GM21717 (cell line): ENCODE results near the gene TPCN2.

Experiments used
- ATAC-seq: cut with Tn5 transposase; IDR thresholded peaks from one replicate; pipeline ENCODE4 v1.9.1; 2021; ENCODE audit warnings: mild to moderate bottlenecking, moderate library complexity; ENCODE audit not compliant: unreplicated experiment

The TPCN2 gene

DNA sequence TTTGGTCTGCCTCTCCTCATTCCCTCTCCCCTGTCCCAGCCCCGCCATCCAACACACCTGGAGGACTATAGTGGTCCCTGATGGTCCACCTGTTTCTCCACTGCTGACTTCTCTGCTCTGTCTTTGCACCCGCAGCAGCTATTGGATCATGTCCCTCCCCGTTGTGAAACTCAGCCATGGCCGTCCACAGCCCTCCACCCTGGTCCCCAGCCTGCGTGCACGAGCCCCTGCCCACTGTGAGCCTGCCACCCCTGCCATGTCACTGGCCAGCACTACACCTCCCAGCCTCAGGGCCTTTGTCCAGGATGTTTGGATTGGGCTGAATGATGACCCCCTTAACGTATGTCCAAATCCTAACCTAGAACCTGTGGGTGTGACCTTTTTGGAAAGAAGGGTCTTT, 59.3 kb downstream of the TPCN2 start:
- ATAC-seq: no peak

- no peak for ATAC-seq
Observed at GRCh38 chr11:69108559-69108958, 59.8 kb downstream of the TPCN2 start.

DNA sequence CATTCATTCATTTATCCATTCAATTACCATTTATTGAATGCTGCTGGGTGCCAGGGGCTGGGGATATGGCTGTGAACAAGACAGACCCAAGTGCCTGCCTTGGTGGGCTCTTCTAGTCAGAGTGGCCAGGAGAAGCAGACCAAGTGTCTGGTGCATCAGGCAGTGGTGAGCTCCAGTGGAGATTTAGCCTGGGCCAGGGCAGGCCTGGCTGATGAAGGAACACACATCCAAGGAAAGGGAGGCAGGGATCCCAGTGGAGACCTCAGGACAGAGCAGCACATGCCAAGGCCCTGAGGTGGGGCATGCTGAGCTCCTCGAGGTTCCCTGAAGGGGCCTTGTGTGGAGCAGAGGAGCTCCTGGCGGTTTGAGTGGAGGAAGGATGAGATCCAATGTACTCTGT, 60.4 kb downstream of the TPCN2 start:
- ATAC-seq: no peak

DNA sequence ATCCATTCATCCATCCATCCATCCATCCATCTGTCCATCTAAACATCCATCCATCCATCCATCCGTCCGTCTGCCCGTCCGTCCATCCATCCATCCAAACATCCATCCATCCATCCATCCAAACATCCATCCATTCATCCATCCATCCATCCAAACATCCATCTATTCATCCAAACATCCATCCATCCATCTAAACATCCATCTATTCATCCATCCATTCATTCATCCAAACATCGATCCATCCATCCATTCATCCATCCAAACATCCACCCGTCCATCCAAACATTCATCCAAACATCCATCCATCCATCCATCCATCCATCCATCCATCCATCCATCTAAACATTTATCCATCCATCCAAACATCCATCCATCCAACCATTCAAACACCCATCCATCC, 61.7 kb downstream of the TPCN2 start:
- no peak for ATAC-seq

GRCh38 chr11:69111624-69112542, 63.2 kb downstream of the TPCN2 start:
- ATAC-seq: no peak

GRCh38 chr11:69113226-69113625, 64.5 kb downstream of the TPCN2 start:
- no peak for ATAC-seq

DNA sequence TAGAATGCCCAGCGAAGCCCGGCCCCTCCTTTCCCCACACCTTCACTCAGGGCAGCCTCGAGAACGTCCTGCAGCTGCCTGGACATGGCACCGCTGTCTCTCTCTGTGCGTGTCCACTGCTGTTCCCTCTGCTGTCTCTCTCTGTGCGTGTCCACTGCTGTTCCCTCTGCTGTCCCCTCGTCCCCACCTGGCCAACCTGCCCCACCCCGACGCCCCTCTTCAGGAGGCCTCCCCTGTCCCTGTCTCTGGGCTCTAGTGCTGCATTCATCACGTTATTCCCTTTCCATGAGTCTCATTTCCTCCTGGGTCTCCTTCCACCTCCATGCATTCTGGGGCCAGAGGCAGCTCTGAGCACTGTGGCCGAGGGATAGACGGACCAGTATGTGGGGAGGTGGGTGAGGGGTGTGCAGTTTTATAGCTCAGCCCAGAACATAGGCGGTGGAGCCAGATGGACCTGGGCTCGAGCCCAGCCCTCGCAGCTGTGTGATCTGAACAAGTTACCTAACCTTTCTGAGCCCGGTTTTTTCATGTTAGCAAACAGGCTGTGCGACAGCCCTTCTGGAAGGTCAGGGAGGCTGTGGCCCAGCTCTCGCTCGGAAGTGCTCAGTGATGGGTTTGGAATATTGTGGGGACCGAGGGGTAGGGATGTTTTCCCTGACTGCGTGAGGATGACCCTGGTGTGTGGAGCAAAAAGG, 65.1 kb downstream of the TPCN2 start:
- no peak for ATAC-seq

GRCh38 chr11:69114362-69114761, 65.6 kb downstream of the TPCN2 start:
- no peak for ATAC-seq

DNA sequence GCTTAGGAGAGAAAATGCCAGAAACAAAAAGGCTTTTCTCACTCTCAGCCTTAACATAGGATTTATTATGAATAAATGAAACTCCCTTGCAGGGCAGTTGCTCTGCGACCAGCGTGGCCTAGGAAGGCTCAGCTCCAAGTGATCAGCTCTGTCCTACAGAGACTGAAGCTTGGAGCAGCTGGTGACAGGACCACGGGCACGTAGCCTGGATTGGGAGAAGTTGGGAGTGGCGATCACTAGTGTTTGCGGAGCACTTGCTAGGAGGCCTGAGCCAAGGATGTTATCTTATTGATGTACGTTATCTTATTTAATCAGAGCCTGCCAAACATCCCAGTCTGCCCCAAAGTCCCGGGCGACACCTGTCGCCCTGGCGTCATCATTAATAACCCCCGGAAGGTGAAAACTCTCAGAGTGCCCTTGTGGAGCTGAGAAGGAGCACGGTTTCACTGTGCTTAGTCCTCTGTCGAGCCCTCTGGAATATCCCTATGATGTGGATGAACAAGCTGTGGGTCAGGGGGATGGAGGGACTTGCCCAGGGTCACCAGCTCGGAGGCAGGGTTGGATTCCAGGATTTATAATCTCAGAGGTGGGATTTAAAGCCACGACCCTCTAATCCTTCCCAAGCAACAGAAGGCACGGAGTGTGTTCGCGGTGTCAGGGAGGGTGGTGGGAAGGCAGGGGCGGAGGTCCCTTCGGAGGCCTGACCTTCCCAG, 66.2 kb downstream of the TPCN2 start:
- ATAC-seq: no peak

DNA sequence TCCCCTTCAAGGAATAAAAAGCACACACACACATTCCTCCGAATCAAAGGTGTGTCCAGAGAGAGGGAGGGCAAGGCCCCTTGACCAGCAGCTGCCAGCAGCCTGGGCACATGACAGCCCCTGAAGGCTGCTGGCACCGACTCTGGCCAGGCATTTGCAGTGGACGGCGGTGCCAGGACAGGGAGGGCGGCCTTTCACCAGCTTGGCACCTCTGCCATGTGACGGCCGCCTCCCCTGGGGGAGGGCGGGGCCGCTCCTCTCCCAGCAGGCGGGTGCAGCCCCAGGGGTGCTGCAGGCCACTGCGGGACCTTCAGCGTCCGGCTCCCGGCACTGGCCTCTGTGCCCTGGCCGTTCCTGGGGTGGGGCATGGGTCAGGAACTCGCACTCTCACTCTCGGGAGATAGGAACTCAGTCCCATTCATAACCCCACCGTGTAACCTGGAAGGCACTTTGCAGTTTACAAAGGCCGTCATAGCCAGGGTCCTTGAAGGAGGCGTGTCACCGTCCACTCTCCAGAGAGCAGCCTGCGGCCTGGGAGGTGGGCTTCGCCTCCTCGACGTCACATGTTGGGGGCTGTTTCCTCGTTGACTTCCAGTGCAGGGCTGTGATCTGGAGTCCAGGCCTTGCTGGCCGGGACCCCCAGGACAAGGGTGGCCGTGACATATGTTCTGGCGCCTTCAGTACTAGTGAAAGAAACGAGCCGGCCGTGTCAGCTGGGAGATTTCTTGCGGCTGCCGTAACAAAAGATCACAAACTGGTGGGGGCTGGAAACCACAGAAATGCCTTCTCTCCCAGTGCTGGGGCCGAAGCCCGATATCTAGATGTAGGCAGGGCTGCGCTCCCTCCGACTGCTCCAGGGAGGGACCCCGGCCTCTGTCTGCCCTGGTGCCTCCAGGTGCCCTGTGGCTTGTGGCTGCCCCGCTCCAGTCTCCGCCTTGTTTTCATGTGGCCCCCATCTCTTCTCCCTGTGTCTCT, 67.1 kb downstream of the TPCN2 start:
- no peak for ATAC-seq

DNA sequence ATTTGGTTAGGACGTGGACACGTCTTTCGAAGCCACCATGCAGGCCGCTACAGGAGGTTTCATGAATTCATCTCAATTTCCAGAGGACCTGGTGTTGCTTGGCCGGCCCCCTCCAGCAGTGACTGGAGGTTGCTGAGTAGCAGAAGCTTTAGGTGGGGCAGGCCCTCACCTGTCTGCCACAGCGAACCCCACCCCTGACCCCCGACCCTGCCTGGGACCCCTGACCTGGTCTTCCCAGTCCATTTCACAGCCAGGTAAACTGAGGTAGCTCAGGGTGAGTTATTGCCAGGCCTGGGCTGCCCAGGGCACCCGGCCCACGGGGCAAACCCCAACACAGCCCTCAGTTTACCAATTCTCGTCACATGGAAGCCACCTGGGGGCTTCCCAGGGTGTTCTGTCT, 67.9 kb downstream of the TPCN2 start:
- ATAC-seq: no peak

- no peak for ATAC-seq
Observed at GRCh38 chr11:69119190-69119589, 70.5 kb downstream of the TPCN2 start.

DNA sequence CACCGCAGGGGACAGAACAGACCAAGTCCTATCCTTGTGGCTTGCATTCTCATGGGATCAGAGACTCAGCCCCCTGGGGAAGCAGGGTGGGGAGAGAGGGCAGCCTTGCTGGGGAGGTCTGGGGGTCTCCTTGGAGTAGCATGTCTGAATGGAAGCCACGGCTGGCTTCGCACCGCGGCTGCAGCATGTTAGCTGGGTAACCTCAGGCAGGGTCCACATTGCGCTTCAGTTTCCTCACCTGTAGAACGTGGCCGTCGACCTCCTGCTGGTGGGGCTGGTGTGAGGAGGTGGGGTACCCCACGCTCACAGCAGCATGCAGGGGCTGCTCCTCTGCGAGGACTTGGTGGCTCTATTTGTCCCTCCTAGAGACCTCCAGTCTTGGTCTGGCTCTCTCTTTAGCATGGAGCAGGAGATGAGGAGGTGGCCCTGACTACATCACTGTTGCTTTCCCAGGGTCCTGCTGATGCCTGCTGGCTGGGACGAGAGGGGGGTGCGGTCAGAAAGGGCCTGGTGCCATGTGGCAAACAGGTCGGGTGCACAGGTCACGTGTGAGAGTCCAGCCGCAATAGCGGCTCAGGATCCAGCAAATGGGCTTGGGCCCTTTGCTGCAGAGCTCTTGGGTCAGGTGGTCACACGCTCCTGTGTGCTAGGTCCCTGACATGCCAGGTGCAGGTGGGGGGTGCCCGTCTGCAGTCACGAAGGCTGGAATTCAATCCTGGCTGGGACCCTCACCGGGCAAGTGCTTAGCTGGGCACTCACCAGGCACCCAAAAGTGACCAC, 71.6 kb downstream of the TPCN2 start:
- ATAC-seq: no peak

DNA sequence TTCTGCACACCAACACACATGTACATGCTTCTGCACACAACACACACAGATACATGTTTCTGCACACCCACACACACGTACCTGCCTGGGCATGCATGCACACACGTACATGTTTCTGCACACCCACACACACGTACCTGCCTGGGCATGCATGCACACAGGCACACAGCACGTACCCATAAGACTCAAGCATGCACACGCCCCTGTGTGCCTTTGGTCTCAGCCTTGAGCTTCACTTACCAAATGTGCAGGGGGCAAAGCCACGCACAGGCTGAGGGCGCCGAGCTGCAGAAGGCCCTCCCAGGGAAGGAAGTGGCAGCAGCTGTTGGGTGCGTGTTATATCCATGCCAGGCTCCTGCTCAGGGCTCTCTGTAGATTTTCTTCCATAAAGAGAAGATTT, 72.3 kb downstream of the TPCN2 start:
- no peak for ATAC-seq

DNA sequence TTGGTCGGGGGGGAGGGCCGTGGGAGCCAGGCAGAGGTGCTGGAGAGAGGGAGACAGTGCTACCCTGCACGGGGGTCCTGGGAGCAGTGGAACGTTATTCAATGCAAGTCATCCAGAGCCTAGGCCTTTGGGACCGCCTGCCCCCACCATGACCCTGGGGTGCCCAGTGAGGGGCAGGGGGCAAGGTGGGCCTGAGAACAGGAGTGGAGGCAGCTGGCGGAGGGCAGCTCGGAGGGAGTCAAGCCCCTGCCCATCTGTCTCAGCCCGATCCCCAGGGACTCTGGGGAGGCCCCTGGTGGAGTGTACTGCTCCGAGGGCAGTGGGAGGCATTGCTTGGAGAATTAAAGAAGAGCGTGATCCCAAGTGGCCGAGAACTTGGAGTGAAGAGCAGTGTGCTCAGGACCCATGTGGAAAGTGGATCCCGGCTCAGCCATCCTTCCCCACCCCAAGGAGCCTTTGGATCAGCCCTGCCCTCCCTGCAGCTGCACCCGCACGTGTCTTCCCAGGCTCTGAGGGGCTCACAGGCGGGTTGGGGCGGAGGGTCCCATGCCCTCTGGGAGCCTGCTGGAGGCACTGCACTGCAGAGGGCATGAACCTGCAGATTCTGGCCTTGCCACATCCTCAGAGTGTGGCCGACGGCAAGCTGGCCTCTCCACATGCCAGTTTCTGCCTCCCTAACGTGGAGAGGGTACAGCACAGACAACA, 73.0 kb downstream of the TPCN2 start:
- ATAC-seq: no peak

DNA sequence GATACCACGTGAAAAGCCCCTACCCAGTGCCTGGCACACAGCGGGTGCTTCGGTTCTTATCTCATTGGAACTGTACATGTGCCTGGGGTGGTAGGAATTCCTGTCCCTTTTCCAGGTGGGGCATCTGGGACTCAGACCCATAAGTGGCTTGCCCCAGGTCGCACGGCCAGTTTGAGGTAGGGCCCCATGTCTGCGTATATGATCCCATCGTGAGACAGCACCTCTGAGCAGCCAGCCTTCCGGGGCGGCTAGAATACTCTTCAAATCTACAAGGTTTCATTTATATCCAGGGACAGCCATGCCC, 73.5 kb downstream of the TPCN2 start:
- ATAC-seq: no peak

DNA sequence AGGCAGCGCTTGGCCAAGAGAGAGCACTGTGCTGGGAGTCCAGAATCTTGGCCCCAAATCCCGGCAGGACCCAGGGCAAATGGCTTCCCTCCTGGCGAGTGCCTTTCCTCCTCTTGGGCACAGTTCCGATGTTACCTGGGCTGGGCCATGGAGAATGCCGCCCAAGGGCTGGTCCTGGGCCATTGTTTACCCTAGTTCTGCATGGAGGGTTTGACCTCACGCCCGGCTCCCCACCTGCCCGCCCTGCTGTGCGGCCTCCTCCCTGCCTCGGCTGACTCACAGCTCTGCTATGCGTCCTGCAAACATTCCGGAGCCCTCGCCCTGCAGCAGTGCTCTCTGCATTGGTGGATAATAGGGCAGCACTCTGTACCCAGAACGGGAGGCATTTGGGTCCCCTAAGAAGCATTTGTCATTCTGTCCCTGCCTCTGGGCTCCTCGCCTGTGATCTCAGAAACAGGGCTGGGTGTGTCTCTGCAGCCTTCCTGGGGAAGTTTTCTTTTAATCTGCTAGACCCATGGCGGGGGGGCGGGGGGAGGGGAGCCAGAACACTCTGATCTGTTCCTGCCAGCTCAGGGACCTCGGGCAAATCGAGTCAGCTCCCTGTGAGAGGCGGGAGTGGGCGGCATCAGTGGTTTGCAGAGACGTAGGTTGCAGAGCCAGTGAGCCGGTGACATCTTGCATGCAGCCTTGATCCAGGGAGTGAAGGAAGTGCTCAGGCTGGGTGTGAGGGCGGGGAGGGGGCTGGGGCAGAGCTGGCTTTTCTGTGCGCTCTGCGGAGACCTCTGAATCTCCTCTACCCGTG, 74.1 kb downstream of the TPCN2 start:
- no peak for ATAC-seq
